HG03460 (cell line): Measurements from ENCODE around the gene ATF1.
"Not testable (repeated sequence)": the region's sequence is repeated elsewhere in the genome, so short reads cannot be mapped to it uniquely, and the experiment has no call there.

Source experiments
- ATAC-seq: cut with Tn5 transposase; IDR thresholded peaks from one replicate; pipeline ENCODE4 v1.9.1; 2021; ENCODE audit not compliant: unreplicated experiment

The ATF1 gene

DNA sequence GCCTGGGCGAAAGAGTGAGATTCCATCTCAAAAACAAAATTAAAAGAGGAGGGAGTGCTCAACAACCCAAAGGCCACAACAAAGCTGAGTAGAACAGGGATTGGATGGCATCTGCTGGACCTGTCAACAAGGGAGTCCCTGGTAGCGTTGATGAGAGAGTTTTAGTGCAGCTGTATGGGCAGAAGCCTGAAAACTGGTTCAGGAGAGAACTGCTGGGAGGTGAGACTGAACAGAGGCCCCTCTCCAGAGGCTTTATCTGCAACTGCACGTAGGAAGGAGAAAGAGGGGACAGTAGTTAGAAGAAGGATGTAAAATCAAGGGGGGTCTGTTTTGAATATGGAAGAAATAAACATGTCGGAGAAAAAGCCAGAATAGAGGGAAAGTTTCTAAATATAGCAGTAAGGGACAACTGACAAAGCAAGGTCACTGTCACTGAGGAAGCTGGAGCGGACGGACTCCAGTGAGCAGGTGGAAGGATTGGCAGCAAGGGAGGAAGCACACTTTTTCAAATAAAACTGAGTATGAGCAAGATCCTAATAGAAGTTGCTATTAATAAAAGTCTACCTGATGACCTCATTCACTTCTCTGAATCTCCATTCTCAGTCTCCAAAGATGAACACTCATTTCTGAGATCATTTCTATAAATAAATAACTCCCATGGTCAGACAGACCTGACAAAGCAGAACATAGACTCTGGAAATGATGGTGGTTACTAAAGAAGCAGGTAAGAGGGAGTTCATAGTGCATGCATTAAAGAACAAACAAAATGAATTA, 11.8 kb upstream of the ATF1 start:
- no peak for ATAC-seq

GRCh38 chr12:50753232-50753769, 10.6 kb upstream of the ATF1 start:
- no peak for ATAC-seq

- peak; percentile 40 for ATAC-seq
Measured at GRCh38 chr12:50764286-50765094, 589 bp downstream of the ATF1 start.

GRCh38 chr12:50765095-50765911, 1.4 kb downstream of the ATF1 start:
- peak; percentile 22 for ATAC-seq

GRCh38 chr12:50768391-50768790, 4.5 kb downstream of the ATF1 start:
- ATAC-seq: no peak

DNA sequence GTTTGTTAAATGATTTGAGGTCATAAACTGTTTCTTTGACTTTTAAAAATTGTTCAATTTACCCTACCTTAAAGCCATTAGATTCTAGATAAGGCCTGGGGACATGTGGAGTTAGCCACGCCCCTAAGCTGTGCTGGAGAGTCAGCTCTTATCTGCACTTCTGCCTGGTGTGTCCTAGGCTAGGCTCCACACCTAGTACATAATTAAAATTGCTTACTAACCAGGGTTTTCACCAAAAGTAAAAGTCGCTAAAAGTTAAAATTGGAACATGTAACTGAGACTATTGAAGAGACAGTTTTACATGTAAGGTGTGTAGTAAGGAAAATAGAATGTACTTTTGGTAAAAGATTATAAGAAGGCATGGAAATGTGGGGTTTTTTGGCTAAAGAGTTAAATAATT, 4.9 kb downstream of the ATF1 start:
- not testable (repeated sequence) for ATAC-seq

- ATAC-seq: no peak
Measured at GRCh38 chr12:50771409-50771808, 7.5 kb downstream of the ATF1 start.

DNA sequence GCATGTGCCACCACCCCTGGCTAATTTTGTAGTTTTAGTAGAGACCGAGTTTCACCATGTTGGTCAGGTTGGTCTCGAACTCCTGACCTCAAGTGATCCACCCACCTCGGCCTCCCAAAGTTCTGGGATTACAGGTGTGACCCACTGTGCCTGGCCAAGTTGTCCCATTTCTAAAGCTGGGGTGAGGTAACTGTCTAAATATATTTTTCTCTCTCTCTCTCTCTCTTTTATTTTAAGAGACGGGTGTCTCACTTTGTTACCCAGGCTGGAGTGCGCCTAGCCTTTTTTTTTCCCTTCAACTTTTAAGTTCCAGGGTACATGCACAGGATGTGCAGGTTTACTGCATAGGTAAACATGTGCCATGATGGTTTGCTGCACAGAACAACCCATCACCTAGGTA, 8.6 kb downstream of the ATF1 start:
- no peak for ATAC-seq

GRCh38 chr12:50772877-50773276, 9.0 kb downstream of the ATF1 start:
- no peak for ATAC-seq

DNA sequence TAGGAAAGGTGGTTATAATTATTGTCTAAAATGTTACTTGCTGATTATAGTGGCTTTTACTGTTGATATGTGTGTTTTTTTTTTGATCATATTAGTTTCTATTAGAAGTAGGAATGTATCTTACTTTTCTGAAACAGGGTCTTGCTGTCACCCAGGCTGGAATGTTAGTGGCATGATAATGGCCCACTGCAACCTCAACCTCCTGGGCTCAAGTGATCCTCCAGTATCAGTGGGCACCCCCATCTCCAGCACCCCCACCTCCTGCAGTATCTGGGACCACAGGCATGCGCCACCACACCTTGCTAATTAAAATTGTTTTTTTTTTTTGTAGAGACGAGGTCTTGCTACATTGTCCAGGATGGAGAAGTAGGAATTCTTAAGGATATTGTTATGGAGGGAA, 11.3 kb downstream of the ATF1 start:
- ATAC-seq: no peak

- ATAC-seq: no peak
Measured at GRCh38 chr12:50776749-50777728, 13.1 kb downstream of the ATF1 start.

DNA sequence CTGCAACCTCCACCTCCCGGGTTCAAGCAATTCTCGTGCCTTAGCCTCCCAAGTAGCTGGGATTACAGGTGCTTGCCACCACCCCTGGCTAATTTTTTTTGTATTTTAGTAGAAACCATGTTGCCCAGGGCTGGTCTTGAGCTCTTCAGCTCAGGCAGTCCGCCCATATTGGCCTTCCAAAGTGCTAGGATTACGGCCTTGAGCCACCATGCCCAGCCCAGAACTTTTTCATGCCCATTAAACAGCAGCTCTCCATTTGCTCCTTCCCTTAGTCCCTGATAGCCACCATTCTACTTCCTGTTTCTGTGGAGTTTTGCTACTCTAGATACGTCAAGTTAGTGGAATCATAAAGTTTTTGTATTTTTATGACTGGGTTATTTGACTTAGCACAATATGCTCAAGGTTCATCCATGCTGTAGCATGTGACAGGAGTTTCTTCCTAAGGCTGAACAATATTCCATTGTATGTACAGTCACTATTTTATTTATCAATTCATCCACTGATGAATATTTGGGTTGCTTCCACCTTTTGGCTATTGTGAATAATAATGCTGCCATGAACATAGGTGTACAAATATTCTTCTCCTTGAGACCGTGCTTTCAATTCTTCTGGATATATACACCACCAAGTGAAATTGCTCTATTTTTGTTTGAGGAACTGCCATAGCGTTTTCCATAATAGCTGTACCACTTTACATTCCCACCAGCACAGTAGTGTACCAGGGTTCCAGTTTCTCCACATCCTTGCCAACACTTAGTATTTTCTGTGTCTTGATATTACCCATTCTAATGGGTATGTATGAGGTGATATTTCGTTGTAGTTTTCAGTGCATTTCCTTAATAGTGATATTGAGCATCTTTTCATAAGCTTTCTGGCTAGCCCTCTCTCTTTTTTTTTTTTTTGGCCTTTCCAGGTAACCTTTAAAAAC, 15.0 kb downstream of the ATF1 start:
- ATAC-seq: no peak

- no peak for ATAC-seq
Measured at GRCh38 chr12:50780013-50780412, 16.1 kb downstream of the ATF1 start.

- ATAC-seq: no peak
Measured at GRCh38 chr12:50784501-50784900, 20.6 kb downstream of the ATF1 start.

DNA sequence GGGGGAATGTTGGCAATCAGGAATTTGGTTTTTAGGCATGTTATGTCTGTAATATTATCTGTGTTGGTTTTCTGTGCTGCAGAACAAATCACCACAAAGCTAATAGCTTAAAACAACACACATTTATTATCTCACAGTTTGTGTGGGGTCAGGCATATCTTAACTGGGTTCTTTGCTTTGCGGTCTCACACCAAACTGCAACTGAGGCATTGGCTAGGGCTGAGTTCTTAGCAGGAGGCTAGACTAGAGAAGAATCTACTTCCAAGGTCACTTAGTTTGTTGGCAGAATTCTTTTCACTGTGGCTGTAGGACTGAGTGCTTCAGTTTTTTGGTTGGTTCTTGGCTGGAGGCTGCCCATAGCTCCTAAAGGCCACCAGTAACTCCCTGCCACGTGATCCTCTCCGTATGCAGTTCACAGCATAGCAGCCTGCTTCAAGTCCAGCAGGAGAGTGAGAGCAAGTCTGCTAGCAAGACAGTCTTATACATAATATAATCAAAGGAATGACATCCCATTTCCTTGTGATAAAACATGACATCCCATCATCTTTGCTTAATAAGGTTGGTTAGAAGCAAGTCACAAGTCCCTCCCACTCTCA, 21.6 kb downstream of the ATF1 start:
- no peak for ATAC-seq

GRCh38 chr12:50786498-50787231, 22.8 kb downstream of the ATF1 start:
- ATAC-seq: no peak

GRCh38 chr12:50787618-50788017, 23.7 kb downstream of the ATF1 start:
- ATAC-seq: no peak

GRCh38 chr12:50788561-50788960, 24.7 kb downstream of the ATF1 start:
- ATAC-seq: no peak
